Measurements from ENCODE around the gene NABP1.

DNA sequence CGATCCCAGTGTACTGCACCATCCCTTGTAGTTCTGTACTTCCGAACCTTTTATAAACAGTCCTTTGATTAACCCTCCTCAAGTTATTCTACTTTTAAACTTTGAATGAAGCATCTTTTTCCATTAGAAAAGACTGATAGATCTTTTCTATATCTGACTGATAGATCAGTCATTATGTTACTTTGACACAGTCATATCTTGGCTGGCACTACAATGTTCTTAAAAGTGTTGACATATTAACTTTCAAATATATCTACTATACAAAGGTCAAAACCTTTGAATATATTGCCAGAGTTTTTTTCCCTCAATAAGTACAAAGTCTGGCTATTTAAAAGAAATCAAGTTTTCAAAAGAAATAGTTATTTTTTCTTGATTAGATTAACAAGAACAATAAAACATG lies 35.4 kb upstream of the NABP1 start:
- TF ChIP-seq, protein P1, sequence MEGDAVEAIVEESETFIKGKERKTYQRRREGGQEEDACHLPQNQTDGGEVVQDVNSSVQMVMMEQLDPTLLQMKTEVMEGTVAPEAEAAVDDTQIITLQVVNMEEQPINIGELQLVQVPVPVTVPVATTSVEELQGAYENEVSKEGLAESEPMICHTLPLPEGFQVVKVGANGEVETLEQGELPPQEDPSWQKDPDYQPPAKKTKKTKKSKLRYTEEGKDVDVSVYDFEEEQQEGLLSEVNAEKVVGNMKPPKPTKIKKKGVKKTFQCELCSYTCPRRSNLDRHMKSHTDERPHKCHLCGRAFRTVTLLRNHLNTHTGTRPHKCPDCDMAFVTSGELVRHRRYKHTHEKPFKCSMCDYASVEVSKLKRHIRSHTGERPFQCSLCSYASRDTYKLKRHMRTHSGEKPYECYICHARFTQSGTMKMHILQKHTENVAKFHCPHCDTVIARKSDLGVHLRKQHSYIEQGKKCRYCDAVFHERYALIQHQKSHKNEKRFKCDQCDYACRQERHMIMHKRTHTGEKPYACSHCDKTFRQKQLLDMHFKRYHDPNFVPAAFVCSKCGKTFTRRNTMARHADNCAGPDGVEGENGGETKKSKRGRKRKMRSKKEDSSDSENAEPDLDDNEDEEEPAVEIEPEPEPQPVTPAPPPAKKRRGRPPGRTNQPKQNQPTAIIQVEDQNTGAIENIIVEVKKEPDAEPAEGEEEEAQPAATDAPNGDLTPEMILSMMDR (IDR thresholded peaks at IDR 0.05; ENCODE audit: low read depth, low read length): no peak
- TF ChIP-seq EZH2phosphoT487 (IDR thresholded peaks at IDR 0.05; ENCODE audit: low read depth): no peak

Measured in OCI-LY3 (cell line).